ENCODE results near the gene MTHFS. TPM values are rescaled to one million over a fixed set of nuclear protein-coding genes. Genes with fewer than 3 reads are reported as not detected.

Gene MTHFS
- total RNA-seq, 4 donors from 2014 or later: 19.4 to 41.3 (median 36.8) TPM

GRCh38 chr15:79875213-79875612 is 21.6 kb downstream of the MTHFS start:
- no peak for TF ChIP-seq CTCF (IDR thresholded peaks at IDR 0.05; ENCODE audit: low read depth)

- no peak for TF ChIP-seq CTCF (IDR thresholded peaks at IDR 0.05; ENCODE audit: low read depth)
These were observed 22.6 kb downstream of the MTHFS start for GRCh38 chr15:79874242-79874641.

- TF ChIP-seq CTCF (IDR thresholded peaks at IDR 0.05; ENCODE audit: low read depth): no peak
These were observed 24.3 kb downstream of the MTHFS start for GRCh38 chr15:79872358-79873017.

GRCh38 chr15:79868554-79868953 is 28.3 kb downstream of the MTHFS start:
- no peak for TF ChIP-seq CTCF (IDR thresholded peaks at IDR 0.05; ENCODE audit: low read depth)

GRCh38 chr15:79863886-79864285 is 32.9 kb downstream of the MTHFS start:
- no peak for TF ChIP-seq CTCF (IDR thresholded peaks at IDR 0.05; ENCODE audit: low read depth)

- TF ChIP-seq CTCF (IDR thresholded peaks at IDR 0.05; ENCODE audit: low read depth): no peak
These were observed 34.6 kb downstream of the MTHFS start for GRCh38 chr15:79862191-79862590.

- no peak for TF ChIP-seq CTCF (IDR thresholded peaks at IDR 0.05; ENCODE audit: low read depth)
These were observed 36.2 kb downstream of the MTHFS start for GRCh38 chr15:79860661-79861060.

All from subcutaneous adipose tissue (tissue), 4 donors.